ENCODE measurements around the gene VSIG4. TPM values are rescaled to one million over a fixed set of nuclear protein-coding genes. Genes with fewer than 3 reads are reported as not detected.
"Not testable (repeated sequence)": the region's sequence is repeated elsewhere in the genome, so short reads cannot be mapped to it uniquely, and the experiment has no call there.

The VSIG4 gene
- total RNA-seq, 2 donors from 2014 or later: 14.5 to 31.5 TPM

DNA sequence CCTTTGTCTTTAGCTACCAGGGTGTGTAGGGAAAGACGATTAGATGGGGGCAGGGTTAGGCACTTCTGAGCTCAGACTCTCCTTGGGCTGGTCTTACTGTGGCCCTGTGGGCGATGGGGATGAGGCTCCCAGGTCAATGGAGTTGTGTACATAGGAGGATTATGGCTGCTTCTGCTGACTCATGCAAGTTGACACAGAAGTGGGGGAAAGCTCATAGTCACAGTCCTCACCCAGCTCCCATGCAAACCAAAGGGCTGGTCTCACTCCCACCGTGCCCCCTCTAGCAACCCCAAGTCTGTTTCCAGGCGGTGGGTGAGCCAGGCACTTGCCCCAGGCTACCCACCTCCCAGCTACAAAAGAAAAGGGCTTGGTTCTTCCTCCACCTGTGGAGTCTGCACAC, 24.4 kb upstream of the VSIG4 start:
- TF ChIP-seq POLR2A (IDR thresholded peaks at IDR 0.05): no peak
- TF ChIP-seq CTCF (IDR thresholded peaks at IDR 0.05): no peak
- no peak for TF ChIP-seq POLR2AphosphoS5 (IDR thresholded peaks at IDR 0.05)
- intact Hi-C loops (cut with DNase I): no loop called here
- Histone ChIP-seq H3K27me3 (replicated peaks; ENCODE audit: insufficient read depth) (no peaks in the 10 kb centered on the region), H3K9me3 (no peaks in the 10 kb centered on the region), H3K4me3 (no peak overlapping the region), H3K27ac (no peak overlapping the region), H3K36me3 (no peaks in the 10 kb centered on the region), H3K4me1 (replicated peaks) (no peaks in the 10 kb centered on the region)
- WGBS: 74% methylated on average over 2 of the region's 4 CpGs
- no peak for DNase-seq (ENCODE audit: low spot score)

- 93% methylated on average over 4 of the region's 5 CpGs for WGBS
- DNase-seq (ENCODE audit: low spot score); H3K27me3 ChIP-seq (replicated peaks; ENCODE audit: insufficient read depth); H3K36me3 ChIP-seq; H3K27ac ChIP-seq; H3K4me3 ChIP-seq; H3K9me3 ChIP-seq; H3K4me1 ChIP-seq (replicated peaks); intact Hi-C loops (cut with DNase I): not testable (repeated sequence)
These were observed 17.1 kb upstream of the VSIG4 start for GRCh38 chrX:66057019-66057418.

DNA sequence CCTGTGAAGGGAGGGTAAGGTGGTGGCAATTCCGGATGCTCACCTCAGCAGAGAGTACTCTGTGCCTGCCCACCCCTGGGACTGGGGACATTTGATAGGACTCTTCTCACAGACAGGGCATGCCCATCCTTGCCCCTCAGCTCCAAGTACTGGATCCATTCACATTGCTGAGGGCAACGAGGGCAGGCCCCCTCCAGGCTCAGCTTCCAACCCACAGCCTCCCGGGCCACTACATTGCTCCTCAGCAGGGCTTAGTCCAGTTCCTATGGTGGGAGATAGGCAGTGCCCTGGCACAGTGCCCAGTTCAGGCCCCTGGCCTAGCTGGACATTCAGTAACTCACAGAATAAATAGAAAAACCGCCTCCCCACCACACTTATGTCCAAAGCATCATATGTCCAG, 15.1 kb upstream of the VSIG4 start:
- TF ChIP-seq CTCF (IDR thresholded peaks at IDR 0.05) (no peak), POLR2AphosphoS5 (IDR thresholded peaks at IDR 0.05) (no peak), POLR2A (IDR thresholded peaks at IDR 0.05) (no peak)
- Histone ChIP-seq H3K36me3 (no peaks in the 10 kb centered on the region), H3K27ac (no peak overlapping the region), H3K9me3 (no peaks in the 10 kb centered on the region), H3K4me3 (no peak overlapping the region), H3K27me3 (replicated peaks; ENCODE audit: insufficient read depth) (no peaks in the 10 kb centered on the region), H3K4me1 (replicated peaks) (no peaks in the 10 kb centered on the region)
- 89% methylated on average over 3 of the region's 4 CpGs for WGBS
- no peak for DNase-seq (ENCODE audit: low spot score)
- intact Hi-C loops (cut with DNase I): no loop called here

- Histone ChIP-seq H3K4me3 (no peak overlapping the region), H3K27me3 (replicated peaks; ENCODE audit: insufficient read depth) (no peaks in the 10 kb centered on the region), H3K4me1 (replicated peaks) (no peaks in the 10 kb centered on the region), H3K9me3 (no peaks in the 10 kb centered on the region), H3K27ac (no peak overlapping the region), H3K36me3 (no peaks in the 10 kb centered on the region)
- TF ChIP-seq POLR2AphosphoS5 (IDR thresholded peaks at IDR 0.05) (no peak), CTCF (IDR thresholded peaks at IDR 0.05) (no peak), POLR2A (IDR thresholded peaks at IDR 0.05) (no peak)
- intact Hi-C loops (cut with DNase I): no loop called here
- 50% methylated on average over 1 of the region's 1 CpG for WGBS
- no peak for DNase-seq (ENCODE audit: low spot score)
These were observed 13.5 kb upstream of the VSIG4 start for GRCh38 chrX:66053414-66053813.

DNA sequence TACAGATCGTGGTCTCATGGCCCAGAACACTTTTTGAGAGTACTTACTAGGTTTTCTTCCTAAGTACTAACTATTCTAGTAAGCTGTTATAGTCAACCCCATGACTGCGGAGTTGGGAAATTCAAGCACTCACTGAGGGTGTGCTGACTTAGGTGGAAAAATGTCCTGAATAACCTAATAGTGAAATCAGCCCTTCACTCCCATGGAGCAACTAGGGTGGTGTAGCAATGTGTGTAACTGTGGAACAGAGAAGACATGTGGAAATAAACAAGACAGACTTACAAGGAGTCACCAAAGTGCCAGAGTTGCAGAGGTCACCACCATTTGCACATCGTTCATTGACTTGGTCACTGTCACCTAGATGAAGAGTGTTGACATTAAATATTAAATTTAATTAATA, 12.1 kb upstream of the VSIG4 start:
- no peaks in the 10 kb centered on the region for H3K27me3 ChIP-seq (replicated peaks; ENCODE audit: insufficient read depth)
- whole genome bisulfite sequencing: 79% methylated on average over 3 of the region's 3 CpGs
- no peaks in the 10 kb centered on the region for H3K36me3 ChIP-seq
- H3K4me3 ChIP-seq: no peak overlapping the region
- no peak for DNase-seq (ENCODE audit: low spot score)
- H3K9me3 ChIP-seq: no peaks in the 10 kb centered on the region
- H3K27ac ChIP-seq: no peak overlapping the region
- no peaks in the 10 kb centered on the region for H3K4me1 ChIP-seq (replicated peaks)
- TF ChIP-seq POLR2AphosphoS5 (IDR thresholded peaks at IDR 0.05) (no peak), POLR2A (IDR thresholded peaks at IDR 0.05) (no peak), CTCF (IDR thresholded peaks at IDR 0.05) (no peak)
- intact Hi-C loops (cut with DNase I): no loop called here
